Psoas muscle (tissue), 8 donors: Measurements from ENCODE around the gene AP3M1. TPM values are rescaled to one million over a fixed set of nuclear protein-coding genes. Genes with fewer than 3 reads are reported as not detected.
A peak's percentile ranks its signal among the peaks of the same experiment; 100 is the strongest.

ENCODE experiments used
- ATAC-seq, 4 donors: fragments of 200-7000 bp; cut with Tn5 transposase; one replicate each; pipeline ENCODE4 v1.9.1; 2020; ENCODE audit warnings: moderate library complexity in 3 of 4, mild to moderate bottlenecking in 2 of 4
- DNase-seq, 2 donors: peaks; one replicate each; pipeline ENCODE4 v3.0.0-alpha.2; 2020
- H3K27ac ChIP-seq: fragments of 200-600 bp; one replicate; pipeline ENCODE4 v1.8.0; 2022
- H3K27me3 ChIP-seq, 3 donors: fragments of 200-600 bp in 1 of 3; one replicate each; pipeline versions ENCODE4 v1.6.1 to v1.8.0; 2013 to 2022; ENCODE audit warnings: low read length in 2 of 3, mild to moderate bottlenecking in 2 of 3, moderate library complexity in 1 of 3; ENCODE audit not compliant: insufficient read depth in 3 of 3
- H3K36me3 ChIP-seq, 2 donors: fragments of 200-600 bp in 1 of 2; one replicate each; pipeline versions ENCODE4 v1.6.1 to v1.8.0; 2013 to 2022; ENCODE audit warnings: low read depth in 1 of 2, mild to moderate bottlenecking in 1 of 2, moderate library complexity in 1 of 2; ENCODE audit not compliant: insufficient read depth in 1 of 2
- H3K4me1 ChIP-seq: fragments of 200-600 bp; one replicate; pipeline ENCODE4 v1.8.0; 2022
- H3K4me3 ChIP-seq: fragments of 200-600 bp; one replicate; pipeline ENCODE4 v1.8.0; 2022; ENCODE audit warnings: mild to moderate bottlenecking
- H3K9me3 ChIP-seq: fragments of 200-600 bp; one replicate; pipeline ENCODE4 v1.8.0; 2022
- WGBS, 3 donors: extraction: QIAGEN DNeasy Blood & Tissue Kit; methylation state at CpG; one replicate each; pipeline versions ENCODE4 v1.1.6 to v1.1.7; 2013; 5-methylcytosine and 5-hydroxymethylcytosine counted together
- intact Hi-C, 2 donors: fragments of 100-400 bp; cut with DNase I; formaldehyde crosslinking; loops; one replicate each; pipeline versions ENCODE4 v1.11.0 to v1.14.2; 2022
- polyA plus RNA-seq, 3 donors: library from polyadenylated mRNA; stranded (reverse); fragments of 200-250 nt; gene quantifications; one replicate each; pipeline ENCODE4 v1.2.3, GENCODE V29; 2013
- total RNA-seq, 4 donors: library from RNA; stranded (reverse); fragmentation: NEBNext Ultra II Directional in 2 of 4; extraction: Animal tissue kit (Norgen Biotek cat#: 25700) in 2 of 4; gene quantifications; one replicate each; pipeline versions ENCODE4 v1.2.1 to v1.2.4, GENCODE V29; 2021 to 2023
- TF ChIP-seq, protein P1 (sequence below): fragments of 200-600 bp; IDR thresholded peaks from one replicate; pipeline ENCODE4 v1.8.0; 2022; ENCODE audit warnings: antibody characterized with exemption
- donor health status: healthy with polysubstance abuse.
- donor health status: DM: no; HTN: no; CAD: no; lungs with moderate emphysema.
- donor health status: Bipolar disorder and iron deficiency.
- donor health status: healthy.
- donor health status: DM: yes; HTN: yes; CAD: no.
- donor health status: DM: no; HTN: no; CAD: no.
- donor health status: DM: no; HTN: no; CAD: no.
- donor health status: DM: yes; HTN: yes; CAD: no.

AP3M1 gene
- total and polyA plus RNA-seq, 7 donors, result 9.5 to 26.9 (median 20.1) TPM

DNA sequence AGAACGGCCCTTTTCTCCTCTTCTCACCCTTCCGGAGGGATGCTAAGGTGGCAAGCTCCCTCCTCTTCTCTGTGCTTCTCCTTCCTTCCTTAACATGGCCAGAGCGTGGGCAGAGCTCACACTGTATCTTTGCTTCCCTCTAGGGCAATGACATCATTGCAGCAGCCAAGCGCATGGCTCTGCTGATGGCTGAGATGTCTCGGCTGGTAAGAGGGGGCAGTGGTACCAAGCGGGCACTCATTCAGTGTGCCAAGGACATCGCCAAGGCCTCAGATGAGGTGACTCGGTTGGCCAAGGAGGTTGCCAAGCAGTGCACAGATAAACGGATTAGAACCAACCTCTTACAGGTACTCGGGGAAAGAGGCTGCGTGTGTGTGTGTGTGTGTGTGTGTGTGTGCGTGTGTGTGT is 36.6 kb downstream of the AP3M1 start:
- H3K27ac ChIP-seq, result no peak overlapping the region
- no peaks in the 10 kb centered on the region for H3K9me3 ChIP-seq
- no peak overlapping the region for H3K4me3 ChIP-seq
- peak in 2 of 4 donors; percentile 3 to 15 for ATAC-seq
- DNase-seq, result no peak
- no peaks in the 10 kb centered on the region for H3K4me1 ChIP-seq
- TF ChIP-seq, protein P1, sequence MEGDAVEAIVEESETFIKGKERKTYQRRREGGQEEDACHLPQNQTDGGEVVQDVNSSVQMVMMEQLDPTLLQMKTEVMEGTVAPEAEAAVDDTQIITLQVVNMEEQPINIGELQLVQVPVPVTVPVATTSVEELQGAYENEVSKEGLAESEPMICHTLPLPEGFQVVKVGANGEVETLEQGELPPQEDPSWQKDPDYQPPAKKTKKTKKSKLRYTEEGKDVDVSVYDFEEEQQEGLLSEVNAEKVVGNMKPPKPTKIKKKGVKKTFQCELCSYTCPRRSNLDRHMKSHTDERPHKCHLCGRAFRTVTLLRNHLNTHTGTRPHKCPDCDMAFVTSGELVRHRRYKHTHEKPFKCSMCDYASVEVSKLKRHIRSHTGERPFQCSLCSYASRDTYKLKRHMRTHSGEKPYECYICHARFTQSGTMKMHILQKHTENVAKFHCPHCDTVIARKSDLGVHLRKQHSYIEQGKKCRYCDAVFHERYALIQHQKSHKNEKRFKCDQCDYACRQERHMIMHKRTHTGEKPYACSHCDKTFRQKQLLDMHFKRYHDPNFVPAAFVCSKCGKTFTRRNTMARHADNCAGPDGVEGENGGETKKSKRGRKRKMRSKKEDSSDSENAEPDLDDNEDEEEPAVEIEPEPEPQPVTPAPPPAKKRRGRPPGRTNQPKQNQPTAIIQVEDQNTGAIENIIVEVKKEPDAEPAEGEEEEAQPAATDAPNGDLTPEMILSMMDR, result no peak
- WGBS, 3 donors, result 83 to 84% (median 84%) methylated on average over 12 of the region's 12 CpGs
- peaks cover 44 to 100% of the 10 kb centered on the region in 2 donors for H3K36me3 ChIP-seq
- no peaks in the 10 kb centered on the region for H3K27me3 ChIP-seq
- intact Hi-C loops, result no loop called here

DNA sequence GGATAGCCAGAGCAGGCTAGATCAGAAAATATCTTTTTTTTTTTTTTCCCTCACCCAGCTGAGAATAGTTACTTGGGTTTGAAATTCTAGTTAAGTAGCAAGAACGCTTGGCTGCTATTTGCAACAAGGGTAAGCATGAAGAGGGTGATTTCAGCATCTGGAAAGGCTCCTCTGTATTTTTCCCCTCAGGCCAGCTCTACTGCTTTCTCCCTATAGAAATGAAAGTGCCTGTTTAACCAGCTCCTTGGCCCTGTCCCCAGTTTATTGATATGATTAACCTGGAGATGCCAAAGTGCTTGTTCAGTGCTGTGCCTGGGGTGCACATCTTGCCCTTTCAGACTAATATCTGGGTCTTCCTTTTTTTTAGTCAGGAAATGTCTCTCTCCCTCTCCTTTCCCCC is 37.1 kb downstream of the AP3M1 start:
- H3K4me1 ChIP-seq, result no peaks in the 10 kb centered on the region
- no peak for ATAC-seq
- peaks cover 49 to 100% of the 10 kb centered on the region in 2 donors for H3K36me3 ChIP-seq
- no peaks in the 10 kb centered on the region for H3K9me3 ChIP-seq
- TF ChIP-seq, protein P1, result no peak
- H3K27ac ChIP-seq, result no peak overlapping the region
- no peaks in the 10 kb centered on the region for H3K27me3 ChIP-seq
- intact Hi-C loops, result no loop called here
- 60 to 89% (median 83%) methylated on average over 1 of the region's 1 CpG for WGBS, 3 donors
- H3K4me3 ChIP-seq, result no peak overlapping the region
- no peak for DNase-seq

DNA sequence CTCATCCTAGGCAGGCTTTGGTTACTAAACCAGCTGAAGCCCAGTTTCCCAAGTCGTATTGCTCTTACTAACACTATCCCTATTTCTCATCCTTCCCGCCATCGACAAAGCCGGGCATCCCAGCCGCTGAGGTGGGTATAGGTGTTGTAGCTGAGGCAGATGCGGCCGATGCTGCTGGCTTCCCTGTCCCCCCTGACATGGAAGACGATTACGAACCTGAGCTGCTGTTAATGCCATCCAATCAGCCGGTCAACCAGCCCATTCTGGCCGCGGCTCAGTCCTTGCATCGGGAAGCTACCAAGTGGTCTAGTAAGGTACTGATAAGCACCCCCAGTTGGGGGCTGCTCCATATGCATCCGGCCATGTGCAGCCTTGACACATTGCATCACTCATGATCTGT is 38.8 kb downstream of the AP3M1 start:
- TF ChIP-seq, protein P1, result no peak
- no peak for DNase-seq
- no peak for ATAC-seq
- WGBS, 3 donors, result 96 to 97% (median 97%) methylated on average over 14 of the region's 14 CpGs
- intact Hi-C loops, result no loop called here
- Histone ChIP-seq H3K9me3 (no peaks in the 10 kb centered on the region), H3K4me1 (no peaks in the 10 kb centered on the region), H3K27me3 (no peaks in the 10 kb centered on the region), H3K27ac (no peak overlapping the region), H3K36me3 (peaks cover 43 to 100% of the 10 kb centered on the region in 2 donors), H3K4me3 (no peak overlapping the region)

DNA sequence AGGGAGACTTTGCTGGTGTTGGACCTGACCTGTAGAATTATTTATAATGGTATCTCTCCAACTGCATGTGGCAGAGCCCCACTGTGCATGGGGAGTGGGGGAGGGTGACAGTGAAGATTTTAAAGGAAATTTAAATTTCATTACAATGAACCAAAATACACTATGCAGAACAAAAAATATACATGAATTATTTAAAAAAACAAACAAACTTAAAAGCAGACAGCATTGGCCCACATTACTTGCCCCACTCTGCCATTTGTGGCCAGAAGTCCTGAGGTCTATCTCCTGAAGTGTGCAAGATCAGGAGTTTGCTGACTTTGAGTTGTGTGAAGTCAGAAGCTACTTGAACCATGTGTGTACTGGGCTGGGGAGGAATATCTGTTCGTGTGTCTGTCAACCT is 40.5 kb downstream of the AP3M1 start:
- no peak for ATAC-seq
- 66 to 83% (median 76%) methylated on average over 1 of the region's 1 CpG for WGBS, 3 donors
- TF ChIP-seq, protein P1, result no peak
- no peaks in the 10 kb centered on the region for H3K27me3 ChIP-seq
- H3K27ac ChIP-seq, result no peak overlapping the region
- peaks cover 43 to 100% of the 10 kb centered on the region in 2 donors for H3K36me3 ChIP-seq
- no peak overlapping the region for H3K4me3 ChIP-seq
- H3K4me1 ChIP-seq, result no peaks in the 10 kb centered on the region
- no peaks in the 10 kb centered on the region for H3K9me3 ChIP-seq
- DNase-seq, result no peak
- intact Hi-C loops, result no loop called here

DNA sequence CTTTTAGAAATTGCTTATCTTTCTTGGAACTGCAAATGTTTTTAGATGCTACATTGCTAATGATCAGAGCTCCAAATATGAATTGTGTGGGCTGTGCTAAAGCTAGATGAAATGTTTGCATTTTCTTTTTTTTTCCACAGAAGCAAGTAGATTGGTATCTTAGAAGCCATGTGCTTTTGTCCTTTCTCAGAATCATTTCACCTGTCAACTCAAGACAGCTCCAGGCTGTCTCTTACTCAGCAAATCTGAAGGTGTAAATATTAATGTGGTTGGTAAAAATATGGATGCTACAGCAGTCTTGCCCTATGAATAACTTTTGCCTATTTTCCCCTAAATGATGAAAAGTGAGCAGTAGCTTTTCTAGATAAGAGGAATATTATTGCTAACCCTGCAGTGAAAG is 41.2 kb downstream of the AP3M1 start:
- Histone ChIP-seq H3K36me3 (peaks cover 42 to 100% of the 10 kb centered on the region in 2 donors), H3K27ac (no peak overlapping the region), H3K4me1 (no peaks in the 10 kb centered on the region), H3K9me3 (no peaks in the 10 kb centered on the region), H3K27me3 (no peaks in the 10 kb centered on the region), H3K4me3 (no peak overlapping the region)
- ATAC-seq (no peak), DNase-seq (no peak)
- TF ChIP-seq, protein P1, result no peak
- intact Hi-C loops, result no loop called here
